Body of pancreas (tissue), 4 donors: ENCODE measurements around the gene PNPLA3.

Experiments used
- CTCF ChIP-seq, 7 experiments: fragments of 450-650 bp in 4 of 7; fragments of 200-600 bp in 3 of 7; sonication (generic) in 3 of 7; IDR thresholded peaks; one replicate each; pipeline ENCODE4 v1.5.1; 2016 to 2019; ENCODE audit warnings: antibody characterized with exemption in 7 of 7
- POLR2A ChIP-seq, 3 donors: fragments of 450-650 bp; IDR thresholded peaks; one replicate each; pipeline ENCODE4 v1.6.1; 2016; ENCODE audit warnings: antibody characterized with exemption in 3 of 3, mild to moderate bottlenecking in 2 of 3

- TF ChIP-seq CTCF (IDR thresholded peaks at IDR 0.05) (no peak), POLR2A (IDR thresholded peaks at IDR 0.05) (no peak)
Measured at GRCh38 chr22:43996981-43997265, 73.3 kb downstream of the PNPLA3 start.
